ENCODE data around the gene OPCML.

The OPCML gene

GRCh38 chr11:133224271-133224670, 308.0 kb downstream of the OPCML start:
- DNase-seq: no peak

- DNase-seq: no peak
Observed at GRCh38 chr11:133222425-133223330, 309.6 kb downstream of the OPCML start.

- no peak for DNase-seq
Observed at GRCh38 chr11:133219543-133219942, 312.8 kb downstream of the OPCML start.

GRCh38 chr11:133216813-133217212, 315.5 kb downstream of the OPCML start:
- DNase-seq: no peak

GRCh38 chr11:133215596-133216230, 316.6 kb downstream of the OPCML start:
- DNase-seq: no peak

- no peak for DNase-seq
Observed at GRCh38 chr11:133214646-133215045, 317.7 kb downstream of the OPCML start.

- no peak for DNase-seq
Observed at GRCh38 chr11:133212201-133212600, 320.1 kb downstream of the OPCML start.

GRCh38 chr11:133207995-133208394, 324.3 kb downstream of the OPCML start:
- DNase-seq: no peak

- no peak for DNase-seq
Observed at GRCh38 chr11:133206313-133207005, 325.8 kb downstream of the OPCML start.

GRCh38 chr11:133204158-133204557, 328.1 kb downstream of the OPCML start:
- no peak for DNase-seq

GRCh38 chr11:133202816-133203215, 329.5 kb downstream of the OPCML start:
- no peak for DNase-seq

- DNase-seq: no peak
Observed at GRCh38 chr11:133198438-133198837, 333.9 kb downstream of the OPCML start.

GRCh38 chr11:133197425-133197824, 334.9 kb downstream of the OPCML start:
- DNase-seq: no peak

- no peak for DNase-seq
Observed at GRCh38 chr11:133191931-133192330, 340.4 kb downstream of the OPCML start.

- DNase-seq: no peak
Observed at GRCh38 chr11:133181667-133182066, 350.6 kb downstream of the OPCML start.

GRCh38 chr11:133181066-133181465, 351.2 kb downstream of the OPCML start:
- DNase-seq: no peak

GRCh38 chr11:133180201-133180600, 352.1 kb downstream of the OPCML start:
- DNase-seq: no peak

GRCh38 chr11:133176748-133177147, 355.6 kb downstream of the OPCML start:
- DNase-seq: no peak

GRCh38 chr11:133175103-133175502, 357.2 kb downstream of the OPCML start:
- no peak for DNase-seq

GRCh38 chr11:133173810-133174412, 358.4 kb downstream of the OPCML start:
- DNase-seq: no peak

- no peak for DNase-seq
Observed at GRCh38 chr11:133172349-133172748, 360.0 kb downstream of the OPCML start.

- no peak for DNase-seq
Observed at GRCh38 chr11:133171374-133171773, 360.9 kb downstream of the OPCML start.

- DNase-seq: no peak
Observed at GRCh38 chr11:133168016-133168415, 364.3 kb downstream of the OPCML start.

All from NCI-H1436 (cell line).